HFF-Myc (cell line): Measurements from ENCODE around the gene IL22RA2.
A peak's percentile ranks its signal among the peaks of the same experiment; 100 is the strongest.

Experiments
- DNase-seq: peaks from one replicate; pipeline ENCODE4 v3.0.0-alpha.2; 2011; ENCODE audit warnings: low read depth; ENCODE audit errors: extremely low read depth
- H3K4me3 ChIP-seq: replicated peaks from 2 replicates; pipeline ENCODE4 v1.5.1; 2011; ENCODE audit warnings: low read depth, mild to moderate bottlenecking, control low read depth, low read length
- TF ChIP-seq, protein P1 (sequence below): IDR thresholded peaks from 2 replicates; pipeline ENCODE4 v1.5.1; 2012; ENCODE audit warnings: mild to moderate bottlenecking, low read depth, low read length, control low read depth; ENCODE audit errors: missing control alignments

The IL22RA2 gene

DNA sequence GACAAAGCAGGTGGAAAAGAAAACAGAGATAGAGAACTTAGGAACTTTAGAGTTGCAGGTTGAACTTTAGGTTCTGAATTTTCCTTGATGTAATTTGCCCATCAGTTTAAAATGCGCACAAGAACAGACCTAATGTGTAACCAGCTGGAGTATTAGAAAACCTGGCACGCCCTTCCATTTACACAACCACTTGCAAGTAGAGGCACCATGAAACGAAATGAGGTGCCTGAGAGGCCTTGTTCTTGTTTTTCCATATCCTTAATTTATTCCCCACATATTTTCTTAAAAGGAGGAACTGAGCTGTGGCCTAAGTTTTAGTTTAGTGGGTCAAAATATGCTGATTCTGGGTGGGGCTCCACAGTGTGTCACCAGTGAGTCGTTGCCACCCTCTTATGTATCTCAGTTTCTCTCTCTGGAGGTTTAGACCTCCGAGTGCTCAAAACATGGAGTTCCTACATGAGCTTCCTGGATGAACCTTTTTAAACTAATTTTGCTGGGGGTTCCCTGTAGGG, 17.2 kb upstream of the IL22RA2 start:
- no peak overlapping the region for H3K4me3 ChIP-seq
- no peak for DNase-seq
- TF ChIP-seq, protein P1, sequence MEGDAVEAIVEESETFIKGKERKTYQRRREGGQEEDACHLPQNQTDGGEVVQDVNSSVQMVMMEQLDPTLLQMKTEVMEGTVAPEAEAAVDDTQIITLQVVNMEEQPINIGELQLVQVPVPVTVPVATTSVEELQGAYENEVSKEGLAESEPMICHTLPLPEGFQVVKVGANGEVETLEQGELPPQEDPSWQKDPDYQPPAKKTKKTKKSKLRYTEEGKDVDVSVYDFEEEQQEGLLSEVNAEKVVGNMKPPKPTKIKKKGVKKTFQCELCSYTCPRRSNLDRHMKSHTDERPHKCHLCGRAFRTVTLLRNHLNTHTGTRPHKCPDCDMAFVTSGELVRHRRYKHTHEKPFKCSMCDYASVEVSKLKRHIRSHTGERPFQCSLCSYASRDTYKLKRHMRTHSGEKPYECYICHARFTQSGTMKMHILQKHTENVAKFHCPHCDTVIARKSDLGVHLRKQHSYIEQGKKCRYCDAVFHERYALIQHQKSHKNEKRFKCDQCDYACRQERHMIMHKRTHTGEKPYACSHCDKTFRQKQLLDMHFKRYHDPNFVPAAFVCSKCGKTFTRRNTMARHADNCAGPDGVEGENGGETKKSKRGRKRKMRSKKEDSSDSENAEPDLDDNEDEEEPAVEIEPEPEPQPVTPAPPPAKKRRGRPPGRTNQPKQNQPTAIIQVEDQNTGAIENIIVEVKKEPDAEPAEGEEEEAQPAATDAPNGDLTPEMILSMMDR = no peak

DNA sequence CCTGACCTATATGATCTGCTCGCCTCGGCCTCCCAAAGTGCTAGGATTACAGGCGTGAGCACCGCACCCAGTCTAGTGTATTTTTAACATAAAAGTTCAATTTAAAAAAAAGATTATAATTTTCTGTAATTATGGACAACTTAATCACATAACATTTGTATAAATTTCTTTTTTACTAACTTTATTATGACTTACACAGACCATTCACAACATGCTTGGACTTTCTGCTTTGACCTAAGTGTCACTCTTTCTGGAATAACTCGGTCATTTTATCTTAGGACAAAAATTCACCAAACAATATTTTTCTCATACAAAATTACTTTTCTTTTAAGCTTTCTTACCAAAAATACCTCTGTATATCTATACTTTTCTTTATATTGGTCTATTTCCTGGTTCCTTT, 15.4 kb upstream of the IL22RA2 start:
- TF ChIP-seq, protein P1 = no peak
- DNase-seq = peak; percentile 20
- no peak overlapping the region for H3K4me3 ChIP-seq

DNA sequence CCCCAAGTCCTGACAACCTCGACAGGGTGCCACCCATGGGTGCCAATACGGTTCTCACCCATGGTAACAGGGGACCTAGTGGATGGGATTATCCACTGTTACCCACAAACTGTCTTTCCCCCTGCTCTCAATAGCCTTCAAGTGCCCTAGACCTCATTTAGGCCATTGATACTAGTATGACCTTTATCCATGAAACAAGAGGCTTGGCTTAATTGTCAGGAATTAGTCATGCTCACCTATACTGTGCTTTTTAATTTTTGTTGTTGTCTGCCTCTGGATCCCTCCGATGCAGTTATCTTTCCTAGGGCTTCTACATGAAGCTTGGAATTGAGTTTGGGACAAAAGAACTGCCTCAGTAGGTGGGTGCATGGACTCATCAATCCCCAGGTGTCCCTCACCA, 11.8 kb upstream of the IL22RA2 start:
- TF ChIP-seq, protein P1 = no peak
- H3K4me3 ChIP-seq = no peak overlapping the region
- no peak for DNase-seq

DNA sequence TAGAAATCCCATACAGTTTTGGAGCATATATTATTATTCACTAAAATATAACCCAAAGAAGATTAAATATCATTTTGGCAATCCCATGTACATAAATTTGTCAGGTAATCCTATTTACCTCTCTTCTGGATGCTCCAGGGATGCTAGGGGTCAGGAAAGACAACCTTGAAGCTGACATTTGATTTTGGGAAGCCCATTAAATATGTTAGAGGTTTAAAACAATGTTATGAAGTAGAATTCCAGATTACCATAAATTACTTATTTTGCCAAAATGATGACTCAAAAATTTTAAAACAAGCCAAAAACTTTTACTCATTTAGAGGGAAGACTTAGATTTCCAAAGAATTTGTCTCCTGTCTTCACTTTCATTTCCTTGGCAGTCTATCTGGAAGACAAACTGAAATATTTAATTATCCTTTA, 9.2 kb upstream of the IL22RA2 start:
- H3K4me3 ChIP-seq = no peak overlapping the region
- no peak for DNase-seq
- TF ChIP-seq, protein P1 = no peak

DNA sequence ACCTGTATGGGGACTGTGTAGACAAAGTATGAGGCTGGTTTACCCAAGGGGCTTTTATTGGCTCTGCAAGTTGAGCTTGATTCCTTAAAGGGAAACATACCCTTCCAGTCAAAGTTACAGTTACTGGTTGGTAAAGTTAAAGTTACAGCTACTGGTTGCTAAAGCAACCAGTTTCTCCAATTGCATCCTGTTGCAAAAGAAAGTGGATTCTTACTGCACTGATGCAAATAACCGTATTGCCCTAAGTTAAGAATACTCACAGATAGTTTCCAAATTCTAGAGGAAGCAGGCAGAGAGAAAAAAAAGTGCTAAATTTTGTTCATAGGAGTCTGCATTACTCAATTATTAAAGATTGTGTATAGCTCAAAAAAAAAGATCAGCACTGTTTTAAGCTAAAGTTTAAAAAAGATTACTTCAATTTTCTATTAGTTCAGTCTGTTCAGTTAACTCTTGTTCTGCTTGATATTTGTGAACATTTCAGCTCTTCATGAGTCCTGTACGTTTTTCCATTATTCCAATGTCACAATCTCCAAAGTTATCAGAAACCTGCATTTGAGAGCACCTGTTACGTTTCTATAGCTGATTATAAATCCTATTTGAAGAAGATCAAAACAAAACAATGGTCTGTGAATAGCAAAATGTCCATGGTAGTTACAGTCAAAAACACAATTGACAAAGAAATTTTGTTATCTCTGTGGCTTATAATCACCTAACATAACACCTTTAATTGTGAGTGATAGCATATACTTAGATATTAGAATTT, 8.6 kb upstream of the IL22RA2 start:
- H3K4me3 ChIP-seq = no peak overlapping the region
- no peak for DNase-seq
- TF ChIP-seq, protein P1 = no peak

DNA sequence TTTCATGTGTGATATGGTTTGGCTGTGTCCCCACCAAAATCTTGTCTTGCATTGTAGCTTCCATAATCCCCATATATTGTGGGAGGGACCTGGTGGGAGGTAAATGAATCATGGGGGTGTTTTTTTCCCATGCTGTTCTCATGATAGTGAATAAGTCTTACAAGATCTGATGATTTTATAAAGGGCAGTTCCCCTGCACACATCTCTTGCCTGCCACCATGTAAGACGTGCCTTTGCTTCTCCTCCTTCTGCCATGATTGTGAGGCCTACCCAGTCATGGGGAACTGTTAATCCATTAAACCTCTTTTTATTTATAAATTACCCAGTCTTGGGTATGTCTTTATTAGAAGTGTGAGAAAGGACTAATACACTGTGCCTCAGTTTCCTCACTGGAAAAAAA, 4.2 kb upstream of the IL22RA2 start:
- DNase-seq = no peak
- no peak overlapping the region for H3K4me3 ChIP-seq
- TF ChIP-seq, protein P1 = no peak
